IPS-18c (cell line): ENCODE data around the gene RAPGEF5.

Source experiments
- H3K4me3 ChIP-seq: 2 replicates; pipeline ENCODE4 v1.7.0; 2013; ENCODE audit warnings: low read depth, mild to moderate bottlenecking, low read length, moderate library complexity; ENCODE audit not compliant: insufficient read depth
- H3K9me3 ChIP-seq: one replicate; pipeline ENCODE4 v1.6.1; 2013; ENCODE audit warnings: mild to moderate bottlenecking, low read length, moderate library complexity; ENCODE audit not compliant: control insufficient read depth, insufficient read depth

RAPGEF5 gene

DNA sequence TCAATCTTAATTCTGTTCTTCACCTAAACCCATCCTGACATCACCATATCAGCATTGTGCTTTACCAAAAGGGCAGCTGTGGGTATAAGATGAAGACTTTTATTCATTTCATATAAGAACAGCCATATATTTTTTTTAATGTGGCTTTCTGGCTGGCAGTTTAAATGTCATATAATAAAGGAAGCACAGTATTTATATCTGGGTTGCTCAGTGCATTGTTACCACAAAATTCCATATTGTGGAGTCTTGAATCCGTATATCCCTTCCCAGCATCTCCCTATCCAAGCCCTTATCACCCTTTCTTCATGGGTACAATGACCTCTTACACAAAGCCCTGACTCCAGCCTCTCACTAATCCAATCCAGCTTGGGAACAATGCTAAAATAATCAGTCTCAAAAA, 125.8 kb downstream of the RAPGEF5 start:
- Histone ChIP-seq H3K4me3 (no peak overlapping the region), H3K9me3 (no peaks in the 10 kb centered on the region)

DNA sequence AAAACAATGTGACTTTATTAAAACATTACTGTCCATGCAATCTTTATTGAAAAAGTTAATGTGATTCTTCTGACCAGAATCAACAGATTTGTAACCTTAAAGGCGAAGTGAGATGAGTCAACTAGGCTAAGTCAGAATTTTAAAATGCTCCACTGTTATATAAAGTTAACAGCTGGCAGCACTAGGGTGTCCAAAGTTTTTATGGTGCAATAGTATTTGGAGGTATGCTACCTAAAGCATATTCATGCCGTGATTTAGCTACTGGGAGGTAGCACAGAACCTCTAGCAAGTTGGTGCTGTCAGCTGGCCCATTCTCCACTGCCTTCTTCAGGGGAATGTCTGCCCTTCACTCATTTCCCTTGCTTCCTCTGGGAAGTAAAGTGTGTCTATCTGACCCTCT, 126.7 kb downstream of the RAPGEF5 start:
- no peaks in the 10 kb centered on the region for H3K9me3 ChIP-seq
- H3K4me3 ChIP-seq, result no peak overlapping the region

DNA sequence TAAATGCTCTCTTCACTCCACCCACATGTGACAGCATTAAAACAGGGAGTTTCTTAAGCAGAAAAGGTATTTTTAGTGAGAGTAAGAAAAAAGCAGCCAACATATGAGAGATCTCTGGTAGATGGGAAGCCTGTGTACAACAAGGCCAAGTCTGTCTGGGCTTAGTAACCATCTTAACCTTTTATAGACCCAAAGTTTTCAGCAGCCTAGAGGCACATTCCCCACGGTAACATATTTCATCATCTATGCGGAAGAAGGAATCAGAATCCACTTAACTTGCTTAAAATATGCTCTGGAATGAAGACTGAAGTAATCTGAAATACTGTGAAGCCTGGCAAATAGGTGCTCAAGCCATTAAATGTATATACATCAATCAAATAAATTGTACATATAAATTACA, 127.8 kb downstream of the RAPGEF5 start:
- Histone ChIP-seq H3K9me3 (no peaks in the 10 kb centered on the region), H3K4me3 (no peak overlapping the region)

DNA sequence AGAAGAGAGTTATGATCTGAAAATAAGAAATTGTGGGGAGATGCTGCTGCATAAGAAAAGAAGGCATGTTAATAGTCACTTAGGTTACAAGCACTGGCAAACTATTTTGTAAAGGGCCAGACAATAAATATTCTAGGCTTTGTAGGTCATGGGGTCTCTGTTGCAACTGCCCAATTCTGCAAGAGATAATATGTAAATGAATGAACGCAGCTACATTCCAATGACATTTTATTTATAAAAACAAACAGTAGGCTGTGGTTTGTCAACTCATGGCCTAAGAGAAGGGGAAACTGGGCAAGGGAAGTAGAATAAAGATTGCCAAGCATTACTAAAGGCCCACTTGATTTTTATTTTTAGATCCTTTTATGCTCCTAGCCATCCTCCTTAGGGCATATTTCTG, 133.1 kb downstream of the RAPGEF5 start:
- H3K4me3 ChIP-seq, result no peak overlapping the region
- no peaks in the 10 kb centered on the region for H3K9me3 ChIP-seq

DNA sequence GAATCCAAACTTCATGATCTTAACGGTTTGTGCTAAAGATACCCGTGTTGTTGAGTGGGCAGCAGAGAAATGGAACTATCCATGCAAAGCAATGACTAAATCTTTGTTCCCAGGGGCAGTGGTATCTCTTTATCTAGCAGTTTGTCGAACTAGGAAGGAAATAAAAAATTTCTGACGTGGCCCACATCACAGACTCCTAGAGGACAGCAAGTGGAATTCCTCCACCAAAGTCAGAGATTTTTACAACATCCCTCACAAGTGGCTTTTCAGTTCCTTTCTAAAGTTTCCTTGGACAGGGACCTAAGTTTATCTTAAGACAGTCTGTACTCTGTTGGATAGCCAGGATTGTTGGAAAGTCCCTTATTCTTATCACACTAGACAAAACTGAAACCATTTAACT, 136.0 kb downstream of the RAPGEF5 start:
- Histone ChIP-seq H3K4me3 (no peak overlapping the region), H3K9me3 (no peaks in the 10 kb centered on the region)

DNA sequence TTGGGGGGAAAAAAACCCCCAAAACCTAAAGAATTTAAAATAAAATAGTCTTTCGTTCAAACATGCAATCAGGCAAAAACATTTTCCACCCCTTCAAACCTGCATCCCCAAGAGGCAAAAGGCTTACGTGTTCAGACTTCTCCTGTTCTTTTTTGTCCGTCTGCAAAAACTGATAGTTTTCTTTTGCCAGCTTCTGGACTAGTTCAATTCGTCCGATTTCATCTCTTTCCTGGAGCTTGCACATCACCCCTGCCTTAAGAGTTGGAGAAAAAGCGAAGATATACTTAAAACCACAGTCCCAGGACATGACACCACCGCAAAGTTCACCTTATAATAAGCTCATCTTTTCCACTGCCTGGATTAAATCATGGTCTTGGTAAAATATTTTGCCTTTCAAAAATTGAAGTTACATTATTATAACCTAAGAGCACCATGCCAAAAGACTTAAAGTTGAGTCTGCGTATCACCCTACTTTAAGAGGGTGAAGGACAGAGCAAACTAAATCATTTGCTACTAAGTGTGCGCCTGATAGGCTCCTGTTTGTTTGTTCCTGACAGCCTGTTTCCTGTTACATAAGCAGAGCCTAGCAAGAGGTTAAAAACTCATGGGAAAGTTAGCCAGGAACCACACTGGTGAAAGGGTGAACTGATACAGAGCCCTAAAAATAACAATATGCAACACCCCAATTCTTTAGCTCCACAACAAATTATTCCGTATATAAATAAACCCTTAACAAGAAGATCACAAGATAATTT, 137.0 kb downstream of the RAPGEF5 start:
- H3K9me3 ChIP-seq, result no peaks in the 10 kb centered on the region

DNA sequence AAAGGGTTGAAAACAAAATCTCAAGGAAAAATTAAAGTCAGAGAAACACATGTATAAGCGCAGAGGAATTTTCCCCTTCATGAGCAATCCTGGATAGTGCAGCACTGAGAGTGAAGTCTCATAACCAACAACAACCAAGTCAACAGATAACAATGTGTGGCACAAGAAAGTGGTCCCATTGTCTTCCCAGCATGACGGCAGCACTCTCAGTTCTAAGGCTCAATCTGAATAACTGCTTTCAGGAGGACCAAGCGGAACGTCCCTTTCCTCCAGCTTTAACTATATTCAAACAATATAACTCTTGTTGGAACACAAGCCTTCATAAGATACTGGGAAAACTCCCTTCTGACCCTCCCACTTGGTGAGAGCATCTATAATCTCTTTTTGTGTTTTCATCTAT, 137.9 kb downstream of the RAPGEF5 start:
- Histone ChIP-seq H3K4me3 (no peak overlapping the region), H3K9me3 (no peaks in the 10 kb centered on the region)

More for the DNA sequence above, 137.0 kb downstream of the RAPGEF5 start:
- H3K4me3 ChIP-seq, result no peak overlapping the region

DNA sequence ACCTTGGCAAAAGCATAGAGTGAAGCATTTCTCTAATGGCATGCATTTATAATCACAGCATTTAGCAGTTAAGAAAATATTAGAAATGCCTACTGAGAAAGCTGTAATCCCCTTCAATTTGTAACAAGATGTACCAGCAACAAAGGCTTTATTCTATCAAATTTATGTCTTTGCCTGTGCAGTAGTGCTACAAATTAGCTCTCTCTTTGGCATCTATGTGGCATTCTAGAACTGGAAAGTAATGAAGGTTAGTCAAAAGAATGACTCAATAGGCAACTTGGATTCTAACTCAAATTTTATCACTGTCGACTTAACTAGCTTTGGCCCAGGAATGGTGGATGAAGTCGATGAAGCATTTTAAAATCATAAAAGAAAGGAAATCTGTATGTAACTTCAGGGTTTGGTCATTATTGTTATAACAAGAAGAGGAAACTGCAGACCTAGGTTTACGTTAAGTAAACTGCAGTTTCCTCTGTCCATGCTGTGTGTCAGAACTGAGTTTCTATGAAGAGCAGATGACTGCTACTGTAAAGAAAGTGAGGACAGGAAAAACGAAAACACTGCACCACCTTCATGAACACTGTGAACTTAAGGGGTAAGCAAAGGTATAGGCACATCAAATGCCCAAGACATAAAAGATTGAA, 140.0 kb downstream of the RAPGEF5 start:
- Histone ChIP-seq H3K9me3 (no peaks in the 10 kb centered on the region), H3K4me3 (no peak overlapping the region)

DNA sequence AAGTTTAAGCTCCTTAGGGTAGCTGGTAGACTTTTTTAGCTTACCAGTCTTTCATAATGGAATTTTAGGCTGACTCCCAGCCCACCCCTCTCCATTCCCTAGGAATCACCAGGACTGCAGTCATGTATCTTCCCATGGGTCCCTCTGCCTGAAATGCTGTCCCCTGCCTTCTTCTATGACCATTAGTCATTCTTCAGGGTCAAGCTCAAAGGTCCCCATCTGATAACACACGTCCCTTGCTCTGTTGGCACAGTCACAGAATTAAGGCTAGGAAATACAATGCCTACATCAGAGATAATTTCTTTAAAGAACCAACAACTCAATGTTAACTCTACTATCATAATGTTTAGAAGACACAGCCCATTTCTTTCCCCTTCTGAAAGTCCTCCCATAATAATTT, 140.6 kb downstream of the RAPGEF5 start:
- no peaks in the 10 kb centered on the region for H3K9me3 ChIP-seq
- H3K4me3 ChIP-seq, result no peak overlapping the region

DNA sequence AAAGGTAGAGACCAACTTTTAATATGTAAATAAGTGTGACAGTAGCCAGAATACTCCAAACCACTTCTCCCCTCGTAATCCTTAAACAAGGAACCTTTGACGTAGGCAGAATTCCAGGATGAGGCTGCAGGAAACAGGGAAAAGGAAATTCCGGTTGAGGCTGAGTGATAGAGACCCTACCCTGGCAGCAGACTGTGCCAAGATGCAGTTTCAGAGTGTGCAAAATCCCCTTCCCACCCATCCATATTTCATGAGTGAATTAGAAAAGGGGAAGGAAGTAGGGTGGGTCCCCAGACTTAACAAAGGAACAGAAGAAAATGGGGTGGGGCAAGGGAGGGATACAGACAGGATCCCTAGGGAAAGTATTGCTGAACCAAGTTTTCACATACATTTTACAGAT, 143.0 kb downstream of the RAPGEF5 start:
- no peak overlapping the region for H3K4me3 ChIP-seq
- H3K9me3 ChIP-seq, result no peaks in the 10 kb centered on the region

DNA sequence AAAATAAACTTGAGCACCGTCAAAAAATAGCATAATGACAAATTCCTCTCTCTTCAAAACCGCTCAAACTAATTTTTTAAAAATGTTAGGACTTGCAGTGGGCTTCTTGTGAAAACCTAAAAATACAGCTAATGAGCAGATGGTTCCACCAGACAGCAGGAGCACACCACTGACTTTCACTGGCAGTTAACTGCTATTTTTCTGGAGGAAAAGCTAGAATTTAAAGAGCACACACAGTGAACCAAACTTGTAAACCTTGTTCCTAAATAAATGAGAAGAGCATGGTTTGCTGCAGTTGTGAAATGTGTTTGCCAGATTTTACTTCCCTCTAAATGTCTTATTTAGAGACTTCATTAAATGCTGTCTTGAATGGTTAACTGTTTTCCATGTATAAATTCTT, 143.9 kb downstream of the RAPGEF5 start:
- Histone ChIP-seq H3K9me3 (no peaks in the 10 kb centered on the region), H3K4me3 (no peak overlapping the region)

DNA sequence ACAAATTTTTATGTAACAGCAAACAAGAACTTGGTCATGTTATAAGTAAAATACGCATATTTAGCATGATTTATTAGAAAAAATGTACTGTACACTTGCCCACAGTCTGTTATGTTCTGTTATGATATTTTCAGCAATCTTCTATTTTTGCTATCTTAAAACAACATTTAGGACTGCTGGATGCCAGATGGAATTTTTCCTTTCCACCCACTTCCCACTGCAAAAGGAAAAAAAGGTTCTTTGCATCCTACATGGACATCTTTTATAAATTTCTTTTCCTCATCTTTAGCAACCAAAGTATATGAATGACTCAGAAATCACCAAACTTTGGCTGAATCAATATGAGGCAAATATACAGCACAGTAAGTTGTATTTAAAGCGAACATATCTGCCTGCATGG, 146.0 kb downstream of the RAPGEF5 start:
- Histone ChIP-seq H3K9me3 (no peaks in the 10 kb centered on the region), H3K4me3 (no peak overlapping the region)

DNA sequence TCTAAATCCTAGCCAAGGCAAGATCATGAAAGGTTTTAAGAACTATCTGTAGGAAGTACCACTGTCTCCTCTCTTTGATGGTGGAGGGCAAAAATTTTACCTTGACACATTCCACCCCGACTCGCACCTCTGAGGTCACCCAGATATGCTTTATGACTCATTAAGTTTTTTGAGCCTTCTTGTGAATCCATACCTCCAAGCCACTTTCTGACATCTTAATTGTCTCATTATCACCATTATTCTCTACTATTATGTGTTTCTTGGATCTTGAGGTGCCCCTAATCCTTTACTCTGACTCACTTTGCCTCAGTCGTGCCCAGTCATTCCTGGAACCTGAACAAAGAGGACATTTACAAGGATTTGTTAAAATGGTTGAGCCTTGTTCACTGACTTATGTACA, 146.6 kb downstream of the RAPGEF5 start:
- H3K4me3 ChIP-seq, result no peak overlapping the region
- H3K9me3 ChIP-seq, result no peaks in the 10 kb centered on the region

DNA sequence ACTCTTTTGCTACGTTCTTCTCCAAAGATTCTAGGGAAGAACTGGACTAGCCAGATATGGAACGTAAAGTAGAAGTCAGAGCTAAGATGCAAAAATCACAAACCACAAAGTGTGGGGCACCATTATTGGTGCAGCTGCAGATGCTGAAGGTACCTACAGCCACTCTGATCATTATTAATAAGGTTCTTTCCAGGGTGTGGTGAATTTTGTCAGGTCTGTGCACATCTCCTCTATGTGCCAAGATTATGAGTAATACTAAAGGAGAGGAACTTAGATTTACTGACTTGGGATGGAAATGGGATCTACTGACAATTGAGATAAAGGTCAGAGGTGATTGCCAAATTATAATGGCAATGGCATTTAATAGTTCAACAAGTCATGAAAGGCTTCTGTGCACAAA, 148.2 kb downstream of the RAPGEF5 start:
- H3K4me3 ChIP-seq, result no peak overlapping the region
- H3K9me3 ChIP-seq, result no peaks in the 10 kb centered on the region

DNA sequence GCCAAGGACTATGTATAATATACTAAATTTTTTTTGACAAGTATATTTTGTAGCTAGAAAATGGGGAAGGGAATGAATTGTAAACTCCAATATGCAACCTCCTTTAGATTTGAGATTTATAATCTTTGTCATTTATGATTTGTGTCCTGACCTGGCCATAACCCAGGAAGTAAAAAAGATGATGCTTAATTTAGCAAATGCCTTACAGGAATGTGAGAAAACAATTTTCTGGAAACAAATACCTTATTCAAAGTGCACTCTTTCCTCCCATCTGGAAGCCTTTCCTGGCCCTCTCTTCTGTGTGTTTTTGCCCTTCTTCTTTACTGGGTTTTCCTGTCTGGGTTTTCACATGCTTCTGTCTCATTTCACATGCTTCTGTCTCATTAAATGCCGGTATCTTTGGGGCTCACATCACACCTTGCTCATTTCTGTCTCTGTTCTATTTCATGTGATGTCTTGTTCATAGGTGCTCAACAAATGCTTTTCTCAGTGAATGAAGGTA, 149.2 kb downstream of the RAPGEF5 start:
- H3K4me3 ChIP-seq, result no peak overlapping the region
- H3K9me3 ChIP-seq, result no peaks in the 10 kb centered on the region

DNA sequence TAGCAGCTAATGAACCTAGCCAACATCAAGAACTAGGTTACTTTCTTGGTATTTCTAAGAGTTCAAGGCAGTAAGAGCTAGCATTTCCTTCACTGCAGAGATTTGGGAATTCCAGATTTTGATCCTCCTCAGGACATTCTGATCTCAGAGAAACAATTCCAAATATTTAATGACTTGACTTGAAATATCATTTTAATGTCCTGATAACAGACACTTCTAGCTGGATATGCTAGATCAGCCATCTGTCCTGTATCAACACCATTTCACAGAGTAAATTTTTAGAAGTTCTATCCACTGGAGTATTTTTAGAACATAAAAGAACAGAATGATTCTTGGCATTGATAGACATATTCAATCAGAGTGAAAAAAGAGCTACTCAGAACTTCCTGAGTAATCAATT, 151.3 kb downstream of the RAPGEF5 start:
- Histone ChIP-seq H3K9me3 (no peaks in the 10 kb centered on the region), H3K4me3 (no peak overlapping the region)

DNA sequence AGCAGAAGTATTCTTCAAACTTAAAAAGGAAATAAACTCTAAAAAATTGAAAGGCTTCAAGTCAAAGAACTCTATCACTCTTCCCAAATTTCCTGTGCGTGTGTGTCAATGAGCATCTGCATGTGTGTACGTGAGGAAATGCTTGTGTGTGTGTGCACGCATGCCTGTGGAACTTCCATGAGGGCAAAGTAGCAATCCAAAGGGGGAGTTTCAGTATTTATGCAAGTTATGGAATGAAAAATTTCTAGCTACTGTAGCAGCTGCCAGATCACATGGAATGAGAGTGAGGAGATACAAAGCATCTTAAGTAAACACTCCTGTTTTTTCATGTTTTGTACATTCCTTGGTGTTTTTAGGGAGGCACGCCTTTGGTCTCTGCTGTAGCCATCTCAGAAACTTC, 152.6 kb downstream of the RAPGEF5 start:
- Histone ChIP-seq H3K4me3 (no peak overlapping the region), H3K9me3 (no peaks in the 10 kb centered on the region)

DNA sequence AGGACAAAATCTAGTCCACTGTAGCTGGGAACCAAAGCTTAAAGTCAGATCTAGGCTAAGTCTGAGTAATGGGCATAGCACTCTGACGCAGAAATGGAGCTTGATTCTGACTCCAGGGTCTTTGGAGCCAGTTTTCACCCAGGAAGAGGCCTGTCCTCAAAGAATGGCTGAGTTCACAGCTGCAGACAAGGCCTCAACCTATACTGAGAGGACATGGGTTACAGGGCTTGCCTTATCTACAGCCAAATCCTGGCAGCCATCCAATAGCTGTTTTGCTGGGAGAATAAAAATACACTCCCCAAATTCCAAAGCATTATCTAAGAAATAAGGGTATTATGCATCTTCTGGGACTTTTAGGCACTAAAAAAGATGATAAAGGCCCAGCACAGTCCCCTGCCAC, 154.8 kb downstream of the RAPGEF5 start:
- H3K4me3 ChIP-seq, result no peak overlapping the region
- H3K9me3 ChIP-seq, result no peaks in the 10 kb centered on the region
